BLaER1 treated with 17β-estradiol and CSF1 and Interleukin-3, amounts not matched to agents 10 nM and 100 nM (cell line): Measurements from ENCODE around the gene TMPRSS9.
"Not testable (repeated sequence)": the region's sequence is repeated elsewhere in the genome, so short reads cannot be mapped to it uniquely, and the experiment has no call there.

ENCODE experiments used
- H3K27ac ChIP-seq, 11 experiments: shearing (Covaris generic); formaldehyde crosslinking; 2 replicates each; pipeline ENCODE4 v1.8.1; 2022
- H3K27me3 ChIP-seq, 11 experiments: shearing (Covaris generic); formaldehyde crosslinking; 2 replicates each; pipeline ENCODE4 v1.8.1; 2022
- H3K36me3 ChIP-seq, 11 experiments: shearing (Covaris generic); formaldehyde crosslinking; 2 replicates each; pipeline ENCODE4 v1.8.1; 2022
- H3K4me1 ChIP-seq, 10 experiments: shearing (Covaris generic); formaldehyde crosslinking; 2 replicates each; pipeline ENCODE4 v1.8.1; 2022
- H3K4me2 ChIP-seq, 11 experiments: shearing (Covaris generic); formaldehyde crosslinking; 2 replicates each; pipeline ENCODE4 v1.8.1; 2022
- H3K4me3 ChIP-seq, 10 experiments: shearing (Covaris generic); formaldehyde crosslinking; 2 replicates each; pipeline ENCODE4 v1.8.1; 2022
- H3K9ac ChIP-seq, 11 experiments: shearing (Covaris generic); formaldehyde crosslinking; 2 replicates each; pipeline ENCODE4 v1.8.1; 2022
- H3K9me3 ChIP-seq, 11 experiments: shearing (Covaris generic); formaldehyde crosslinking; replicated peaks in 1 of 11; 2 replicates each; pipeline ENCODE4 v1.8.1; 2022
- H4K20me1 ChIP-seq, 11 experiments: shearing (Covaris generic); formaldehyde crosslinking; 2 replicates each; pipeline ENCODE4 v1.8.1; 2022
- Cebpa-rat ChIP-seq, 11 experiments: shearing (Covaris generic); IDR thresholded peaks; 2 replicates each; pipeline ENCODE4 v1.8.1; 2022

The TMPRSS9 gene

GRCh38 chr19:2415281-2415972 is 55.4 kb downstream of the TMPRSS9 start:
- Histone ChIP-seq H3K4me3 (no peak overlapping the region), H3K9me3 (peaks cover 0 to 14% (median 6%) of the 10 kb centered on the region in 11 experiments; a peak in 9 of 22 replicates), H3K27ac (peak overlapping the region in 2 of 11 experiments; percentile 22 to 55; a peak in 3 of 22 replicates), H3K4me1 (peaks cover 15 to 49% (median 37%) of the 10 kb centered on the region in 10 experiments), H3K9ac (peak overlapping the region in 3 of 11 experiments; percentile 25 to 36 (median 36); a peak in 2 of 22 replicates), H3K27me3 (no peaks in the 10 kb centered on the region), H4K20me1 (peaks cover 0 to 24% (median 0%) of the 10 kb centered on the region in 11 experiments; a peak in 5 of 22 replicates), H3K4me2 (peak overlapping the region in 10 of 11 experiments; percentile 2 to 75 (median 56); a peak in 11 of 22 replicates), H3K36me3 (peaks cover 10 to 35% (median 25%) of the 10 kb centered on the region in 11 experiments; a peak in 18 of 22 replicates)
- no peak for TF ChIP-seq Cebpa-rat (IDR thresholded peaks at IDR 0.05)

DNA sequence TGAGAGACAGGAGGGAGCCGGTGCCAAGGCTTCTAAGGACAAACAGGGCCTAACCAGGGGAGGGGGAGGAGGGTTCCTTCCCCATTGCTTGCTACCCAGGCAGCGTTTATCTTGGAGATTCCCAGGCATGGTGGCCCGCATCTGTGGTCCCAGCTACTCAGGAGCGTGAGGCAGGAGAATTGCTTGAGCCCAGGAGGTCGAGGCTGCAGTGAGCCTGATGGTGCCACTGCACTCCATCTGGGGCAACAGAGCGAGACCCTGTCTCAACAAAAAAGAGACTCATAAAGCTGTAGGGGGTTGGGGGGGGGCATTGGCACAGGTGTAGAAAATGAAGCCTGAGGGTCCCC is 55.9 kb downstream of the TMPRSS9 start:
- Histone ChIP-seq H3K9ac (peak overlapping the region in 3 of 11 experiments; percentile 25 to 36 (median 36); a peak in 2 of 22 replicates), H3K27me3 (no peaks in the 10 kb centered on the region), H4K20me1 (peaks cover 0 to 29% (median 3%) of the 10 kb centered on the region in 11 experiments; a peak in 5 of 22 replicates), H3K36me3 (peaks cover 10 to 37% (median 30%) of the 10 kb centered on the region in 11 experiments; a peak in 18 of 22 replicates), H3K4me1 (peaks cover 15 to 54% (median 37%) of the 10 kb centered on the region in 10 experiments), H3K4me2 (peak overlapping the region in 10 of 11 experiments; percentile 37 to 75 (median 60); a peak in 18 of 22 replicates), H3K4me3 (no peak overlapping the region), H3K9me3 (peaks cover 0 to 12% (median 6%) of the 10 kb centered on the region in 11 experiments; a peak in 6 of 22 replicates), H3K27ac (peak overlapping the region in 6 of 11 experiments; percentile 9 to 55 (median 30); a peak in 6 of 22 replicates)
- no peak for TF ChIP-seq Cebpa-rat (IDR thresholded peaks at IDR 0.05)

DNA sequence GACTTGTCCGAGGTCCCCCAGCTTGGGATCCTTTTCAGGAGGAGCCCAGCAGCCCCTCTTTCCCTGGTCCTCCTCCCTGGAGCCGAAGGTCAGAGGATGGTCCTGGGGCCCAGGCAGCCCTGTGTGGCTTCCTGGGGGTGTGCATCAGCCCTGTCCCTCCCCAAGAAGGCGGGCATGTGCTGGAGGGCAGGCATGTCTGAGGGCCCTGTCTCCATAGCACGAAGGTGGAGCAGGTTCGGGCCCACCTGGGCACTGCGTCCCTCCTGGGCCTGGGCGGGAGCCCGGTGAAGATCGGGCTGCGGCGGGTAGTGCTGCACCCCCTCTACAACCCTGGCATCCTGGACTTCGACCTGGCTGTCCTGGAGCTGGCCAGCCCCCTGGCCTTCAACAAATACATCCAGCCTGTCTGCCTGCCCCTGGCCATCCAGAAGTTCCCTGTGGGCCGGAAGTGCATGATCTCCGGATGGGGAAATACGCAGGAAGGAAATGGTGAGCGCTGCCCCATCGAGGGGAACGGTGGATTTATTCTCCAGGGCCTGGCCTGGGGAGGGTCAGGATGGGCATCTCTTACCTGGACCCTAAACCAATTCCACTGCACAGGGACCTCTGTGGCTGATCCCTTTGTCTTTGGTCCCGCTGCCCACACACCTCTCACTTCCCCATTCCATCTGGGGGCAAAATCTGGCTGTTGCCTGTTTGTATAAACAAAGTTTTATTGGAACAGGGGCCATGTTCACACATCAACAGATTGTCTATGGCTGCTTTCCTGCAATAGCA is 56.4 kb downstream of the TMPRSS9 start:
- Histone ChIP-seq H3K4me1 (peaks cover 15 to 60% (median 39%) of the 10 kb centered on the region in 10 experiments), H4K20me1 (peaks cover 0 to 35% (median 5%) of the 10 kb centered on the region in 11 experiments; a peak in 11 of 22 replicates), H3K9me3 (peaks cover 0 to 11% (median 6%) of the 10 kb centered on the region in 11 experiments; a peak in 6 of 22 replicates), H3K4me2 (peak overlapping the region; percentile 32 to 75 (median 58)), H3K27ac (peak overlapping the region in 6 of 11 experiments; percentile 9 to 55 (median 30); a peak in 7 of 22 replicates), H3K4me3 (no peak overlapping the region), H3K27me3 (no peaks in the 10 kb centered on the region), H3K9ac (peak overlapping the region in 4 of 11 experiments; percentile 22 to 36 (median 30); a peak in 4 of 22 replicates), H3K36me3 (peaks cover 10 to 38% (median 30%) of the 10 kb centered on the region in 11 experiments; a peak in 18 of 22 replicates)
- TF ChIP-seq Cebpa-rat (IDR thresholded peaks at IDR 0.05) = no peak

- Histone ChIP-seq H3K9ac (peak overlapping the region in 3 of 11 experiments; percentile 24 to 60 (median 41); a peak in 3 of 22 replicates), H3K4me1 (peaks cover 20 to 66% (median 43%) of the 10 kb centered on the region in 10 experiments), H3K36me3 (peaks cover 10 to 38% (median 30%) of the 10 kb centered on the region in 11 experiments; a peak in 18 of 22 replicates), H3K27ac (peak overlapping the region in 4 of 11 experiments; percentile 3 to 52 (median 49); a peak in 4 of 22 replicates), H4K20me1 (peaks cover 0 to 44% (median 13%) of the 10 kb centered on the region in 11 experiments; a peak in 17 of 22 replicates), H3K4me2 (peak overlapping the region in 10 of 11 experiments; percentile 5 to 63 (median 45); a peak in 15 of 22 replicates)
- H3K9me3 ChIP-seq, H3K4me3 ChIP-seq, H3K27me3 ChIP-seq: not testable (repeated sequence)
These were observed 57.4 kb downstream of the TMPRSS9 start for GRCh38 chr19:2417436-2417835.

DNA sequence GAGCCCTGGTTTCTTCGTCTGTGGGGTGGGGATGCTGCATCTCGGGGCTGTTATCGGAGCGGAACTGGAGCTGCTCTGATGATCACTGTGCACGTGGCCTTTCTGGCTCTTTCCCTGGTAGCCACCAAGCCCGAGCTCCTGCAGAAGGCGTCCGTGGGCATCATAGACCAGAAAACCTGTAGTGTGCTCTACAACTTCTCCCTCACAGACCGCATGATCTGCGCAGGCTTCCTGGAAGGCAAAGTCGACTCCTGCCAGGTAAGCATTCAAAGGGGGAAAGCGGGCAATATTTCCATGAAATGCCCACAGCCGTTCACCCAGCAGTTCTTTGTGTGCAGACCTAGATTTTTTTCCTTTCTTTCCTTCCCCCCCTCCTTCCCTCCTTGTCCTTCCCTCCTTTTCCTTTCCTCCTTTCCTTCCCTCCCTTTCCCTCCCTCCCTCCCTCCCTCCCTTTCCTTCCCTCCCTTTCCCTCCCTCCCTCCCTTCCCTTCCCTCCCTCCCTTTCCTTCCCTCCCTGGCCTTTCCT is 57.9 kb downstream of the TMPRSS9 start:
- Histone ChIP-seq H4K20me1 (peaks cover 0 to 49% (median 18%) of the 10 kb centered on the region in 11 experiments; a peak in 18 of 22 replicates), H3K9ac (peak overlapping the region in 4 of 11 experiments; percentile 24 to 60 (median 40); a peak in 4 of 22 replicates), H3K4me1 (peaks cover 20 to 66% (median 43%) of the 10 kb centered on the region in 10 experiments), H3K9me3 (peaks cover 0 to 9% (median 4%) of the 10 kb centered on the region in 11 experiments; a peak in 4 of 22 replicates), H3K36me3 (peaks cover 10 to 38% (median 30%) of the 10 kb centered on the region in 11 experiments; a peak in 18 of 22 replicates), H3K4me2 (peak overlapping the region in 10 of 11 experiments; percentile 5 to 63 (median 45); a peak in 15 of 22 replicates), H3K27me3 (no peaks in the 10 kb centered on the region), H3K4me3 (no peak overlapping the region), H3K27ac (peak overlapping the region in 4 of 11 experiments; percentile 3 to 52 (median 49); a peak in 4 of 22 replicates)
- no peak for TF ChIP-seq Cebpa-rat (IDR thresholded peaks at IDR 0.05)

DNA sequence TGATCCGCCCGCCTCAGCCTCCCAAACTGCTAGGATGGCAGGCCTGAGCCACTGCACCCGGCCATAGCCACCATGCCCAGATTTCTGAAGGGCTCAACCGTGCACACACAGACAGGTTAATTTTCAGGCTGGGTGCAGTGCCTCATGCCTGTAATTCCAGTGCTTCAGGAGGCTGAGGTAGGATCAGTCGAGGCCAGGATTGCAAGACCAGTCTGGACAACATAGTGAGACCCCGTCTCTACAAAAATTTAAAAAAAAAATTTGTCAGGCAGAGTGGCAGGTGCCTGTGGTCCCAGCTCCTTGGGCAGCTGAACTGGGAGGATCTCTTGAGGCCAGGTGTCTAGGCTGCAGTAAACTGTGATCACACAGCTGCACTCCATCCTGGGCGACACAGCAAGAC is 59.7 kb downstream of the TMPRSS9 start:
- Histone ChIP-seq H4K20me1 (peaks cover 6 to 67% (median 34%) of the 10 kb centered on the region in 11 experiments; a peak in 20 of 22 replicates), H3K9me3 (peaks cover 0 to 9% (median 4%) of the 10 kb centered on the region in 11 experiments; a peak in 4 of 22 replicates), H3K4me2 (0 out of 22 replicates have a peak overlapping the region, but pooled peaks of 1 of the 11 experiments have one; percentile 7), H3K9ac (no peak overlapping the region), H3K36me3 (peaks cover 14 to 43% (median 35%) of the 10 kb centered on the region in 11 experiments; a peak in 20 of 22 replicates), H3K27me3 (no peaks in the 10 kb centered on the region), H3K27ac (no peak overlapping the region), H3K4me1 (peaks cover 33 to 81% (median 58%) of the 10 kb centered on the region in 10 experiments), H3K4me3 (no peak overlapping the region)
- TF ChIP-seq Cebpa-rat (IDR thresholded peaks at IDR 0.05) = no peak

GRCh38 chr19:2420490-2420889 is 60.4 kb downstream of the TMPRSS9 start:
- Histone ChIP-seq H3K36me3 (peaks cover 16 to 48% (median 39%) of the 10 kb centered on the region in 11 experiments), H3K4me1 (peaks cover 39 to 85% (median 63%) of the 10 kb centered on the region in 10 experiments), H4K20me1 (peaks cover 10 to 70% (median 42%) of the 10 kb centered on the region in 11 experiments), H3K27ac (no peak overlapping the region), H3K9me3 (peaks cover 0 to 9% (median 4%) of the 10 kb centered on the region in 11 experiments; a peak in 4 of 22 replicates), H3K4me2 (0 out of 22 replicates have a peak overlapping the region, but pooled peaks of 1 of the 11 experiments have one; percentile 7), H3K9ac (0 out of 22 replicates have a peak overlapping the region, but pooled peaks of 1 of the 11 experiments have one; percentile 2), H3K27me3 (no peaks in the 10 kb centered on the region), H3K4me3 (no peak overlapping the region)
- no peak for TF ChIP-seq Cebpa-rat (IDR thresholded peaks at IDR 0.05)
